Stomach (tissue), 9 donors: ENCODE data around the gene RPTOR. TPM values are rescaled to one million over a fixed set of nuclear protein-coding genes. Genes with fewer than 3 reads are reported as not detected.
"Not testable (repeated sequence)": the region's sequence is repeated elsewhere in the genome, so short reads cannot be mapped to it uniquely, and the experiment has no call there.

Experiments used
- DNase-seq, 2 donors: peaks; one replicate each; pipeline versions ENCODE4 v3.0.0 to v3.0.0-alpha.2; 2013 to 2019
- H3K27ac ChIP-seq, 5 donors: fragments of 200-600 bp in 4 of 5; sonication (generic) in 4 of 5; one replicate each; pipeline ENCODE4 v1.5.1; 2013 to 2019; ENCODE audit warnings: mild to moderate bottlenecking in 1 of 5, moderate library complexity in 1 of 5
- H3K27me3 ChIP-seq, 3 donors: fragments of 200-600 bp; sonication (generic); one replicate each; pipeline ENCODE4 v1.5.1; 2017 to 2019; ENCODE audit warnings: mixed run types in 1 of 3
- H3K36me3 ChIP-seq, 4 donors: fragments of 200-600 bp; sonication (generic); 1 replicate in 3 of 4; 2 replicates in 1 of 4; pipeline ENCODE4 v1.5.1; 2016 to 2019
- H3K4me1 ChIP-seq, 4 donors: fragments of 200-600 bp; sonication (generic); one replicate each; pipeline ENCODE4 v1.5.1; 2016 to 2019
- H3K4me3 ChIP-seq, 4 donors: fragments of 200-600 bp; sonication (generic) in 3 of 4; one replicate each; pipeline ENCODE4 v1.5.1; 2016 to 2019; ENCODE audit warnings: mild to moderate bottlenecking in 1 of 4
- H3K9me3 ChIP-seq, 4 donors: fragments of 200-600 bp; sonication (generic); one replicate each; pipeline ENCODE4 v1.5.1; 2016 to 2019
- EP300 ChIP-seq: sonication (generic); formaldehyde crosslinking; IDR thresholded peaks from one replicate; pipeline ENCODE4 v1.6.1; 2017; ENCODE audit warnings: antibody characterized with exemption
- POLR2A ChIP-seq, 4 donors: fragments of 450-650 bp; IDR thresholded peaks; one replicate each; pipeline ENCODE4 v1.6.1; 2016; ENCODE audit warnings: antibody characterized with exemption in 4 of 4, control low read depth in 2 of 4, mild to moderate bottlenecking in 1 of 4, moderate library complexity in 1 of 4
- POLR2AphosphoS5 ChIP-seq, 3 donors: sonication (generic); formaldehyde crosslinking; IDR thresholded peaks; one replicate each; pipeline ENCODE4 v1.6.1; 2016; ENCODE audit warnings: antibody characterized with exemption in 3 of 3
- WGBS, 5 donors: extraction: QIAGEN DNeasy Blood & Tissue Kit in 3 of 5; methylation state at CpG; one replicate each; pipeline versions ENCODE4 v1.1.5 to v1.1.7; 2013 to 2018; 5-methylcytosine and 5-hydroxymethylcytosine counted together
- intact Hi-C: fragments of 100-400 bp; cut with DNase I; formaldehyde crosslinking; loops from one replicate; pipeline ENCODE4 v1.15.1; 2023; ENCODE audit warnings: low total_unique reads
- polyA plus RNA-seq, 3 donors: library from polyadenylated mRNA; stranded (reverse); fragments of 200-250 nt; gene quantifications; one replicate each; pipeline ENCODE4 v1.2.3, GENCODE V29; 2013
- total RNA-seq, 5 donors: library from RNA; depleted of rRNA; stranded (reverse); fragments of >200 nt; gene quantifications; one replicate each; pipeline versions ENCODE4 v1.1.0 to v1.2.3, GENCODE V29; 2014 to 2016
- TF ChIP-seq, protein P1 (sequence below), 7 experiments: fragments of 450-650 bp in 4 of 7; fragments of 200-600 bp in 3 of 7; sonication (generic) in 3 of 7; IDR thresholded peaks; one replicate each; pipeline ENCODE4 v1.5.1; 2016 to 2019; ENCODE audit warnings: antibody characterized with exemption in 7 of 7, control low read depth in 2 of 7, mild to moderate bottlenecking in 1 of 7
- donor health status: healthy with polysubstance abuse.
- donor health status: Bipolar disorder and iron deficiency.
- donor health status: healthy.

RPTOR gene
- total and polyA plus RNA-seq, 8 donors = 3.8 to 103 (median 19.3) TPM

DNA sequence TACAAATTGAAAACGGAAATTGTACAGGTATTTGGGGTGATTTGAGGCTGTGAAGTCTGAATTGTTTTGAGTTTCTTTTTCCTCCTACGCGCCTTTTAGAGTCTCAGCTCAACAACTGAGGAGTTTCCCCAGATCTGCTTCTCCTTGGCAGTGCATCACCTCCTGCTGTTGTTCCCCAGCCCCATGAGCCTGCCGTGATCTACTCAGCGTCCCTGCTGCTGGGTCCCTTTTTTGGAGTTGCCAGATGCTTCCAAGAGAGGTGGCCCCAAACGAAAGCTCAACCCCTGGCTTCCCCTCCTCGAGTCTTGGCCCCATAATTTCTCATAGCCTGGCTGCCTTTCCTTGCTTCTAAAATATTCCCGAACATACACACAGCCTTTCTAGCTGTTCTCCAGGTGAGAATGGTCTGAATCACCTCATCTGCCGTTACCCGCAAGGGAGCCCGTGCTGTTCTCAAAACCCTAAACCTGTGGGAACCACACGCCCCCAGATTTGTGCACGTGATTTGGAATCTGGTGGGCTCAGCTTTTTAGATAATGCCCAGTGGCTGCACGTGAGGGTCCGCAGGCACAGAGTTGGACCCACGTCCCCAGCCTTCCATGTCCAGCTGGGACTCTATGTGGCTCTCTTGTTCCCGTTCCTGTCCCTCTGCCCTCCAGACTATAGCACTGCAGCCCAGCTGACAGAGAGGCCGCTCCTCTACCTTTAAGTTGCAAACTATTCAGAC is 267.9 kb downstream of the RPTOR start:
- Histone ChIP-seq H3K9me3 (peaks cover 0 to 1% (median under 1%) of the 10 kb centered on the region in 4 donors), H3K36me3 (peaks cover 0 to 17% (median 12%) of the 10 kb centered on the region in 4 donors), H3K27me3 (no peaks in the 10 kb centered on the region), H3K4me3 (no peak overlapping the region), H3K4me1 (no peaks in the 10 kb centered on the region), H3K27ac (no peak overlapping the region)
- intact Hi-C loops = no loop called here
- WGBS, 5 donors = 88 to 95% (median 93%) methylated on average over 18 of the region's 18 CpGs
- no peak for TF ChIP-seq POLR2AphosphoS5 (IDR thresholded peaks at IDR 0.05)
- no peak for TF ChIP-seq POLR2A (IDR thresholded peaks at IDR 0.05)
- no peak for TF ChIP-seq EP300
- TF ChIP-seq, protein P1, sequence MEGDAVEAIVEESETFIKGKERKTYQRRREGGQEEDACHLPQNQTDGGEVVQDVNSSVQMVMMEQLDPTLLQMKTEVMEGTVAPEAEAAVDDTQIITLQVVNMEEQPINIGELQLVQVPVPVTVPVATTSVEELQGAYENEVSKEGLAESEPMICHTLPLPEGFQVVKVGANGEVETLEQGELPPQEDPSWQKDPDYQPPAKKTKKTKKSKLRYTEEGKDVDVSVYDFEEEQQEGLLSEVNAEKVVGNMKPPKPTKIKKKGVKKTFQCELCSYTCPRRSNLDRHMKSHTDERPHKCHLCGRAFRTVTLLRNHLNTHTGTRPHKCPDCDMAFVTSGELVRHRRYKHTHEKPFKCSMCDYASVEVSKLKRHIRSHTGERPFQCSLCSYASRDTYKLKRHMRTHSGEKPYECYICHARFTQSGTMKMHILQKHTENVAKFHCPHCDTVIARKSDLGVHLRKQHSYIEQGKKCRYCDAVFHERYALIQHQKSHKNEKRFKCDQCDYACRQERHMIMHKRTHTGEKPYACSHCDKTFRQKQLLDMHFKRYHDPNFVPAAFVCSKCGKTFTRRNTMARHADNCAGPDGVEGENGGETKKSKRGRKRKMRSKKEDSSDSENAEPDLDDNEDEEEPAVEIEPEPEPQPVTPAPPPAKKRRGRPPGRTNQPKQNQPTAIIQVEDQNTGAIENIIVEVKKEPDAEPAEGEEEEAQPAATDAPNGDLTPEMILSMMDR (IDR thresholded peaks at IDR 0.05) = no peak
- DNase-seq = no peak

DNA sequence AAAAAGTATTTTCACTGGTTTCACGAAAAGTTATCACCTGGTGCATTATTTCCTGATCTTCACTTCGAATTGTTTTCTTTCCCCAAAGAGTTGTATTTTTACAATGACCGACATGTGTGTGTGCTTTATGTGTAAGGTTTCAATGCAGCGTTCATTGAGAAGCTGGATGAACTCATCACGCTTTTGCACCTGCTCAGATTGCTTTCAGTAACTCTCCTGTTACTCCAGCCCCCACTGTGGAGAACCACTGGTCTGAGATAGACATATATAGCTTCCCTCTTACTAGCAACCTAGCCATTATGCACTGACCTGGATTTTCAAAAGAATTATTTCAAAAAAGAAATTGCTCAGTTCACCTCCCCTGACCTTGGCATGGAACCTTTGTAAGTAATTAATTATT is 268.7 kb downstream of the RPTOR start:
- no peak overlapping the region for H3K27ac ChIP-seq
- H3K27me3 ChIP-seq = no peaks in the 10 kb centered on the region
- WGBS, 5 donors = 95 to 97% (median 96%) methylated on average over 5 of the region's 5 CpGs
- DNase-seq = no peak
- H3K36me3 ChIP-seq = peaks cover 0 to 17% (median 12%) of the 10 kb centered on the region in 4 donors
- TF ChIP-seq EP300 (no peak), POLR2A (IDR thresholded peaks at IDR 0.05) (no peak), POLR2AphosphoS5 (IDR thresholded peaks at IDR 0.05) (no peak)
- TF ChIP-seq, protein P1 (IDR thresholded peaks at IDR 0.05) = no peak
- H3K9me3 ChIP-seq = no peaks in the 10 kb centered on the region
- no peak overlapping the region for H3K4me3 ChIP-seq
- no peaks in the 10 kb centered on the region for H3K4me1 ChIP-seq
- intact Hi-C loops = no loop called here

DNA sequence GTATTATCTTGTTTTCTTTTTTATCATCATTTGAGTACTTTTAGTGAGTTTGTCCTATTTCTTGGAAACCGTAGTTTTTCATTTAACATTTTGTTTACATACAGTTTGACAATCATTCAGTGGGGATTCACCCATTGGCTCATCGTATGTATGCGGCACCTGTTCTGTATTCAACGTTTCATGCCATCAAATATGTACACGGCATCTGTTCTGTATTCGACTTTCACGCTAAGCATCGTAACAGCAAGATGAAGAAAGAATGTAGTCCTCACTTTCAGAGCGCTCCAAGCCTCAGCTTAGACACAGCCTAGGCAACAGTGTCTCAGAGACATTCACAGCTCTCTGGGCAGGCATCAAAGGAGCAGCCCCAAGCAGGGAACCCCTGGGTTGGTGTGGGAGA is 269.9 kb downstream of the RPTOR start:
- TF ChIP-seq EP300 (no peak), POLR2AphosphoS5 (IDR thresholded peaks at IDR 0.05) (no peak), POLR2A (IDR thresholded peaks at IDR 0.05) (no peak)
- TF ChIP-seq, protein P1 (IDR thresholded peaks at IDR 0.05) = no peak
- no peak overlapping the region for H3K27ac ChIP-seq
- H3K9me3 ChIP-seq = no peaks in the 10 kb centered on the region
- no peak for DNase-seq
- H3K27me3 ChIP-seq = no peaks in the 10 kb centered on the region
- intact Hi-C loops = no loop called here
- no peak overlapping the region for H3K4me3 ChIP-seq
- peaks cover 0 to 17% (median 12%) of the 10 kb centered on the region in 4 donors for H3K36me3 ChIP-seq
- WGBS, 5 donors = 95 to 97% (median 95%) methylated on average over 9 of the region's 9 CpGs
- no peaks in the 10 kb centered on the region for H3K4me1 ChIP-seq

DNA sequence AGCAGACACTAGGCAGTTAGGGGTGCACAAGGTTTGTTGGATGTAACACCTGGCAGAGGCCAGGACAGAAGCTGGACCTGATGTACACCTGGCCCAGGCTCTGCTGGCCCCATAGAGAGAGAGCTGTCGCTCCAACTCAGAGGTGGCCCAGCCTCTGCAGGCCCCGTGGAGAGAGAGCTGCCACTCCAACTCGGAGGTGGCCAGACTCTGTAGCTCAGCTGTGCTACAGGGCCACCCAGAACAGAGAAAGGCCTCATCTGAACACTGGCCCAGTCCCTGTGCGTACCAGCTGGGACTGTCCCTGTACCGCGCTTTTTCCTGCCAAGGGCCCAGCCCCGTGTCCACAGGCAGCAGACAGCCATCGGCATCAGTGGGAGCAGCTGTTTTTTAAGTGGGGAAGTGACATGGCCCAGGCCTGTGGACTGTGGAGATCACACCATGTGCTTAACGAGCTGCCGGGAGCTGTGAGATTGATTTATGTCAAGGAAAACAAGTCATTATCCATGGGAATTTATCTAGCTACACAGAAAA is 270.6 kb downstream of the RPTOR start:
- intact Hi-C loops = no loop called here
- H3K4me1 ChIP-seq = no peaks in the 10 kb centered on the region
- no peaks in the 10 kb centered on the region for H3K27me3 ChIP-seq
- no peak for DNase-seq
- H3K4me3 ChIP-seq = no peak overlapping the region
- no peak for TF ChIP-seq POLR2AphosphoS5 (IDR thresholded peaks at IDR 0.05)
- TF ChIP-seq, protein P1 (IDR thresholded peaks at IDR 0.05) = no peak
- no peak for TF ChIP-seq EP300
- no peak for TF ChIP-seq POLR2A (IDR thresholded peaks at IDR 0.05)
- peaks cover 0 to 17% (median 12%) of the 10 kb centered on the region in 4 donors for H3K36me3 ChIP-seq
- no peaks in the 10 kb centered on the region for H3K9me3 ChIP-seq
- H3K27ac ChIP-seq = no peak overlapping the region
- 78 to 93% (median 90%) methylated on average over 6 to 10 of the region's 10 CpGs for WGBS, 5 donors

DNA sequence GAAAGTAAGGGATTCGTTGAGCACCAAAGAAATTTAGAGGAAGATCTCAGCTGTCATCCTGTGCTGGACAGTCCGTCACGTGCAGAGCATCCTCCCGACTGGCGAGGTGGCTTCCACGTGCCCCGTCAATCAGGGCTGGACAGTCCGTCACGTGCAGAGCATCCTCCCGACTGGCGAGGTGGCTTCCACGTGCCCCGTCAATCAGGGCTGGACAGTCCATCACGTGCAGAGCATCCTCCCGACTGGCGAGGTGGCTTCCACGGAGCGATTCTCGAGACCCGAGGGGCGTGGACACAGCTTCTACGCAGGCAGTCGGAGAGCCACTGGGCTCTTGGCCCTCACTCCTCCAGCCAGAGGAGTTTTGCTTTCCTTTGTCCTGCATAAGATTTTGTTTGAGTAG is 271.1 kb downstream of the RPTOR start:
- DNase-seq, H3K27me3 ChIP-seq, H3K4me3 ChIP-seq, H3K9me3 ChIP-seq, H3K4me1 ChIP-seq, intact Hi-C loops, H3K27ac ChIP-seq: not testable (repeated sequence)
- 94 to 98% (median 97%) methylated on average over 23 of the region's 23 CpGs for WGBS, 5 donors
- peaks cover 0 to 17% (median 12%) of the 10 kb centered on the region in 4 donors for H3K36me3 ChIP-seq
